Medulla oblongata (tissue), 1 donor: ENCODE results near the gene HBM.
"Not testable (repeated sequence)": the region's sequence is repeated elsewhere in the genome, so short reads cannot be mapped to it uniquely, and the experiment has no call there.

ENCODE experiments used
- DNase-seq: peaks from one replicate; pipeline ENCODE4 v3.0.0-alpha.2; 2015; ENCODE audit errors: extremely low spot score

HBM gene

GRCh38 chr16:169014-169413, 3.2 kb downstream of the HBM start:
- DNase-seq: no peak

- not testable (repeated sequence) for DNase-seq
Measured at GRCh38 chr16:170088-170507, 4.3 kb downstream of the HBM start.

GRCh38 chr16:170788-171187, 5.0 kb downstream of the HBM start:
- DNase-seq: no peak

- not testable (repeated sequence) for DNase-seq
Measured at GRCh38 chr16:172374-172941, 6.7 kb downstream of the HBM start, which contains the start of gene HBA2. Gene HBA2, plus strand, starts transcription at chr16:172876. Its CDS starts 37 bp downstream, at chr16:172913.

GRCh38 chr16:173211-173854, 7.6 kb downstream of the HBM start:
- DNase-seq: not testable (repeated sequence)

- DNase-seq: not testable (repeated sequence)
Measured at GRCh38 chr16:173928-174769, 8.4 kb downstream of the HBM start.

- DNase-seq: no peak
Measured at GRCh38 chr16:175011-175949, 9.5 kb downstream of the HBM start.

GRCh38 chr16:176006-176405, 10.2 kb downstream of the HBM start:
- DNase-seq: not testable (repeated sequence)

- DNase-seq: not testable (repeated sequence)
Measured at GRCh38 chr16:176477-177382, 11.0 kb downstream of the HBM start, which contains the start of gene HBA1. Gene HBA1, plus strand, starts transcription at chr16:176680. Its CDS starts 37 bp downstream, at chr16:176717.

- DNase-seq: no peak
Measured at GRCh38 chr16:177394-177822, 11.6 kb downstream of the HBM start.

GRCh38 chr16:177981-178667, 12.3 kb downstream of the HBM start:
- DNase-seq: no peak

GRCh38 chr16:178668-179015, 12.9 kb downstream of the HBM start:
- no peak for DNase-seq

GRCh38 chr16:179211-180092, 13.7 kb downstream of the HBM start:
- DNase-seq: no peak

- DNase-seq: no peak
Measured at GRCh38 chr16:180101-180675, 14.4 kb downstream of the HBM start, which contains the start of gene HBQ1. Gene HBQ1, plus strand, starts transcription at chr16:180459. Its CDS starts 28 bp downstream, at chr16:180487.

- no peak for DNase-seq
Measured at GRCh38 chr16:180681-181564, 15.1 kb downstream of the HBM start.

- DNase-seq: peak; percentile 33
Measured at GRCh38 chr16:181565-182021, 15.8 kb downstream of the HBM start.

GRCh38 chr16:183005-183404, 17.2 kb downstream of the HBM start:
- DNase-seq: no peak
